A549 treated with AZD2906 at 1 μM for 4 hours (cell line): ENCODE measurements around the gene FOXO6. TPM values are rescaled to one million over a fixed set of nuclear protein-coding genes. Genes with fewer than 3 reads are reported as not detected.

Source experiments
- total RNA-seq: library from RNA; stranded (reverse); fragments of 200-300 nt; extraction: Qiagen RNA extraction; gene quantifications from 5 replicates; pipeline ENCODE4 v1.2.3, GENCODE V29; 2022

The FOXO6 gene
- 0.42 to 1.0 TPM (median 0.96 TPM) in 5 replicates for total RNA-seq

GRCh38 chr1:41360786-41361494, at the start of gene FOXO6:
FOXO6 (plus strand) TSS chr1:41361434.

Other genes with a start within 250 kb of the FOXO6 start
- 12.0 to 14.4 TPM (median 13.0 TPM) in 5 replicates for gene SCMH1, start 119.1 kb upstream of the FOXO6 start, total RNA-seq
- gene EDN2, start 123.2 kb downstream of the FOXO6 start, total RNA-seq, result 35.9 to 53.7 TPM (median 46.3 TPM) in 5 replicates